GM06990 (cell line): ENCODE results near the gene MNX1.

Experiments
- DNase-seq: peaks from one replicate; pipeline ENCODE4 v3.0.0-alpha.2; 2011; ENCODE audit not compliant: insufficient read length; ENCODE audit errors: extremely low read depth
- H3K27me3 ChIP-seq: replicated peaks from 2 replicates; pipeline ENCODE4 v1.6.0; 2011; ENCODE audit warnings: low read length; ENCODE audit not compliant: control insufficient read depth, insufficient read depth
- H3K36me3 ChIP-seq: 2 replicates; pipeline ENCODE4 v1.5.1; 2011; ENCODE audit warnings: low read length; ENCODE audit not compliant: control insufficient read depth, insufficient read depth
- H3K4me3 ChIP-seq: replicated peaks from 2 replicates; pipeline ENCODE4 v1.5.1; 2011; ENCODE audit warnings: low read depth, mild to moderate bottlenecking, control low read depth, low read length
- TF ChIP-seq, protein P1 (sequence below): IDR thresholded peaks from 2 replicates; pipeline ENCODE4 v1.5.1; 2011; ENCODE audit warnings: low read length, control low read depth, mild to moderate bottlenecking, inconsistent platforms; ENCODE audit not compliant: insufficient read depth, poor library complexity, severe bottlenecking

The MNX1 gene

GRCh38 chr7:156998988-156999957, 11.2 kb downstream of the MNX1 start:
- Histone ChIP-seq H3K27me3 (no peaks in the 10 kb centered on the region; the same call in none of the 2 replicates), H3K36me3 (no peaks in the 10 kb centered on the region), H3K4me3 (peak overlapping the region; percentile 48)
- no peak for DNase-seq
- TF ChIP-seq, protein P1, sequence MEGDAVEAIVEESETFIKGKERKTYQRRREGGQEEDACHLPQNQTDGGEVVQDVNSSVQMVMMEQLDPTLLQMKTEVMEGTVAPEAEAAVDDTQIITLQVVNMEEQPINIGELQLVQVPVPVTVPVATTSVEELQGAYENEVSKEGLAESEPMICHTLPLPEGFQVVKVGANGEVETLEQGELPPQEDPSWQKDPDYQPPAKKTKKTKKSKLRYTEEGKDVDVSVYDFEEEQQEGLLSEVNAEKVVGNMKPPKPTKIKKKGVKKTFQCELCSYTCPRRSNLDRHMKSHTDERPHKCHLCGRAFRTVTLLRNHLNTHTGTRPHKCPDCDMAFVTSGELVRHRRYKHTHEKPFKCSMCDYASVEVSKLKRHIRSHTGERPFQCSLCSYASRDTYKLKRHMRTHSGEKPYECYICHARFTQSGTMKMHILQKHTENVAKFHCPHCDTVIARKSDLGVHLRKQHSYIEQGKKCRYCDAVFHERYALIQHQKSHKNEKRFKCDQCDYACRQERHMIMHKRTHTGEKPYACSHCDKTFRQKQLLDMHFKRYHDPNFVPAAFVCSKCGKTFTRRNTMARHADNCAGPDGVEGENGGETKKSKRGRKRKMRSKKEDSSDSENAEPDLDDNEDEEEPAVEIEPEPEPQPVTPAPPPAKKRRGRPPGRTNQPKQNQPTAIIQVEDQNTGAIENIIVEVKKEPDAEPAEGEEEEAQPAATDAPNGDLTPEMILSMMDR = no peak

DNA sequence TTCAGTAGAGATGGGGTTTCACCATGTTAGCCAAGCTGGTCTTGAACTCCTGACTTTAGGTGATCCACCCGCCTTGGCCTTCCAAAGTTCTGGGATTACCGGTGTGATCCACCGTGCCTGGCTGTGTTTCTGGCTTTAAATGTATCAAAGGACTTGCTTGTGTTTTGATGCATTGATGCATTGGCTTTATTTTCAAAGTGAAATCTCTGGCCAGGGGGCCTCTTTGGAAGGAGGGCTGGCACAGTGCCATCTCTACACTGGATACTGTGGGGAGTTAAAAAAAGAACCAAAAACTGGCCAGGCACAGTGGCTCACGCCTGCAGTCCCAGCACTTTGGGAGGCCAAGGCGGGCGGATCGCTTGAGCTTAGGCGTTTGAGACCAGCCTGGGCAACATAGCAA, 16.0 kb downstream of the MNX1 start:
- TF ChIP-seq, protein P1 = no peak
- Histone ChIP-seq H3K36me3 (no peaks in the 10 kb centered on the region), H3K4me3 (no peak overlapping the region), H3K27me3 (no peaks in the 10 kb centered on the region; the same call in none of the 2 replicates)
- DNase-seq = no peak

DNA sequence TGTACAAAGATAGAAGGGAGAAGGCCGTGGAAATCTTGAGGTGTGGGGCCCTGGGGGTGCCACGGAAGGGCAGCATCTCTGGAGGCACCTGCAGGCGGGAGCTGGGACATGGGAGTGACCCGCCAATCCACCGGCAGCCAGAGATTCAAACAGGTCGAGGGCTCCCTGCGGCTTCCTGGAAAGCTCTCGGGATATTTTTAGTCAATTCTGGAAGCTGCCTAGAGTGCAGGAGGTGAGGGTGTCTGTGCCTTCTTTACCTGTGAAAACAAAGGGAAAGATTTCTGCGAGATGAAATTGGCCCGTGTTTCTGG, 16.6 kb downstream of the MNX1 start:
- no peaks in the 10 kb centered on the region; the same call in none of the 2 replicates for H3K27me3 ChIP-seq
- H3K4me3 ChIP-seq = no peak overlapping the region
- TF ChIP-seq, protein P1 = no peak
- no peaks in the 10 kb centered on the region for H3K36me3 ChIP-seq
- DNase-seq = no peak

- TF ChIP-seq, protein P1 = no peak
- no peaks in the 10 kb centered on the region for H3K36me3 ChIP-seq
- no peaks in the 10 kb centered on the region; the same call in none of the 2 replicates for H3K27me3 ChIP-seq
- H3K4me3 ChIP-seq = no peak overlapping the region
- DNase-seq = no peak
Observed at GRCh38 chr7:156993021-156993924, 17.2 kb downstream of the MNX1 start.

- no peak overlapping the region for H3K4me3 ChIP-seq
- H3K27me3 ChIP-seq = no peaks in the 10 kb centered on the region; the same call in 1 of the 2 replicates
- TF ChIP-seq, protein P1 = no peak
- H3K36me3 ChIP-seq = no peaks in the 10 kb centered on the region; the same call in 1 of the 2 replicates
- no peak for DNase-seq
Observed at GRCh38 chr7:156989766-156990535, 20.5 kb downstream of the MNX1 start.
